MM.1S (cell line): ENCODE measurements around the gene SNX20.

Experiments
- DNase-seq: peaks from one replicate; pipeline ENCODE4 v3.0.0-alpha.2; 2015
- H2AFZ ChIP-seq: fragments of 300-600 bp; sonication (generic); 2 replicates; pipeline ENCODE4 v1.6.0; 2016; ENCODE audit warnings: antibody characterized with exemption, low read length
- H3F3A ChIP-seq: fragments of 300-600 bp; sonication (generic); 2 replicates; pipeline ENCODE4 v1.6.1; 2016; ENCODE audit warnings: mild to moderate bottlenecking, antibody characterized with exemption, low read length, moderate library complexity, mixed read lengths; ENCODE audit not compliant: insufficient read depth
- H3K27ac ChIP-seq: fragments of 300-600 bp; sonication (generic); 2 replicates; pipeline ENCODE4 v1.5.1; 2016; ENCODE audit warnings: mild to moderate bottlenecking, low read length
- H3K27me3 ChIP-seq: fragments of 300-600 bp; sonication (generic); replicated peaks from 2 replicates; pipeline ENCODE4 v1.6.0; 2016; ENCODE audit warnings: low read length; ENCODE audit not compliant: insufficient read depth
- H3K36me3 ChIP-seq: fragments of 300-600 bp; sonication (generic); replicated peaks from 2 replicates; pipeline ENCODE4 v1.6.1; 2016; ENCODE audit warnings: mild to moderate bottlenecking, low read length, mixed read lengths; ENCODE audit not compliant: insufficient read depth
- H3K4me1 ChIP-seq: fragments of 300-600 bp; sonication (generic); 2 replicates; pipeline ENCODE4 v1.6.1; 2016; ENCODE audit warnings: low read length, mixed read lengths
- H3K4me2 ChIP-seq: fragments of 300-600 bp; sonication (generic); 2 replicates; pipeline ENCODE4 v1.6.0; 2016; ENCODE audit warnings: low read depth, low read length
- H3K4me3 ChIP-seq: fragments of 300-600 bp; sonication (generic); 2 replicates; pipeline ENCODE4 v1.5.1; 2016; ENCODE audit warnings: low read length, mixed read lengths
- H3K79me2 ChIP-seq: fragments of 300-600 bp; sonication (generic); 2 replicates; pipeline ENCODE4 v1.6.1; 2016; ENCODE audit warnings: mixed run types, low read length, mixed read lengths
- H3K9ac ChIP-seq: fragments of 300-600 bp; sonication (generic); 2 replicates; pipeline ENCODE4 v1.6.1; 2016; ENCODE audit warnings: low read length, mixed read lengths
- H3K9me2 ChIP-seq: fragments of 300-600 bp; sonication (generic); replicated peaks from 2 replicates; pipeline ENCODE4 v1.6.1; 2016; ENCODE audit warnings: mild to moderate bottlenecking, low read length, mixed read lengths; ENCODE audit not compliant: insufficient read depth
- H3K9me3 ChIP-seq: fragments of 300-600 bp; sonication (generic); replicated peaks from 2 replicates; pipeline ENCODE4 v1.6.1; 2016; ENCODE audit warnings: mild to moderate bottlenecking, low read length, mixed read lengths; ENCODE audit not compliant: insufficient read depth
- H4K20me1 ChIP-seq: fragments of 300-600 bp; sonication (generic); 2 replicates; pipeline ENCODE4 v1.6.1; 2016; ENCODE audit warnings: mild to moderate bottlenecking, low read length, moderate library complexity, mixed read lengths; ENCODE audit not compliant: insufficient read depth
- CTCF ChIP-seq: fragments of 300-600 bp; sonication (generic); IDR thresholded peaks from 2 replicates; pipeline ENCODE4 v1.5.1; 2016; ENCODE audit warnings: antibody characterized with exemption, low read length, mixed read lengths
- EZH2 ChIP-seq: fragments of 300-600 bp; sonication (generic); optimal IDR thresholded peaks from 2 replicates; pipeline ENCODE3; 2017; ENCODE audit warnings: low read depth, mild to moderate bottlenecking, antibody characterized with exemption, low read length, mixed read lengths
- EZH2phosphoT487 ChIP-seq: fragments of 300-600 bp; sonication (generic); IDR thresholded peaks from 2 replicates; pipeline ENCODE4 v1.6.1; 2018; ENCODE audit warnings: antibody characterized with exemption, low read length

The SNX20 gene

GRCh38 chr16:50627419-50627818 is 53.7 kb downstream of the SNX20 start:
- Histone ChIP-seq H3F3A (no peaks in the 10 kb centered on the region), H3K36me3 (no peaks in the 10 kb centered on the region), H3K79me2 (no peaks in the 10 kb centered on the region), H3K9me2 (no peaks in the 10 kb centered on the region), H4K20me1 (no peaks in the 10 kb centered on the region), H3K9me3 (no peaks in the 10 kb centered on the region), H2AFZ (no peak overlapping the region), H3K4me3 (no peak overlapping the region), H3K9ac (no peak overlapping the region), H3K27ac (no peak overlapping the region), H3K27me3 (no peaks in the 10 kb centered on the region), H3K4me2 (no peak overlapping the region), H3K4me1 (no peaks in the 10 kb centered on the region)
- no peak for DNase-seq
- TF ChIP-seq EZH2, result no peak
- no peak for TF ChIP-seq CTCF
- TF ChIP-seq EZH2phosphoT487, result no peak

GRCh38 chr16:50626868-50627267 is 54.2 kb downstream of the SNX20 start:
- H2AFZ ChIP-seq, result no peak overlapping the region
- no peaks in the 10 kb centered on the region for H3K9me2 ChIP-seq
- H3K4me2 ChIP-seq, result no peak overlapping the region
- no peaks in the 10 kb centered on the region for H4K20me1 ChIP-seq
- TF ChIP-seq EZH2phosphoT487 (no peak), EZH2 (no peak), CTCF (no peak)
- H3K27ac ChIP-seq, result no peak overlapping the region
- no peaks in the 10 kb centered on the region for H3K9me3 ChIP-seq
- H3K4me1 ChIP-seq, result no peaks in the 10 kb centered on the region
- no peak overlapping the region for H3K4me3 ChIP-seq
- H3K27me3 ChIP-seq, result no peaks in the 10 kb centered on the region
- no peaks in the 10 kb centered on the region for H3K36me3 ChIP-seq
- no peaks in the 10 kb centered on the region for H3K79me2 ChIP-seq
- H3F3A ChIP-seq, result no peaks in the 10 kb centered on the region
- H3K9ac ChIP-seq, result no peak overlapping the region
- DNase-seq, result no peak

GRCh38 chr16:50625374-50625773 is 55.7 kb downstream of the SNX20 start:
- Histone ChIP-seq H3K36me3 (no peaks in the 10 kb centered on the region), H2AFZ (no peak overlapping the region), H3K4me1 (no peaks in the 10 kb centered on the region), H3F3A (no peaks in the 10 kb centered on the region), H3K4me2 (no peak overlapping the region), H3K27me3 (no peaks in the 10 kb centered on the region), H3K79me2 (no peaks in the 10 kb centered on the region), H4K20me1 (no peaks in the 10 kb centered on the region), H3K9me3 (no peaks in the 10 kb centered on the region), H3K4me3 (no peak overlapping the region), H3K9me2 (no peaks in the 10 kb centered on the region), H3K9ac (no peak overlapping the region), H3K27ac (no peak overlapping the region)
- TF ChIP-seq EZH2phosphoT487, result no peak
- no peak for TF ChIP-seq EZH2
- TF ChIP-seq CTCF, result no peak
- no peak for DNase-seq
